CMK (cell line): Measurements from ENCODE around the gene CMSS1.

Source experiments
- DNase-seq: peaks from one replicate; pipeline ENCODE4 v3.0.0-alpha.2; 2010; ENCODE audit warnings: low read depth

The CMSS1 gene

GRCh38 chr3:99903869-99904268, 86.2 kb downstream of the CMSS1 start:
- no peak for DNase-seq

GRCh38 chr3:99907959-99908544, 90.4 kb downstream of the CMSS1 start:
- DNase-seq = no peak

GRCh38 chr3:99909714-99910495, 92.2 kb downstream of the CMSS1 start:
- DNase-seq = no peak

- DNase-seq = no peak
Observed at GRCh38 chr3:99910752-99911290, 93.2 kb downstream of the CMSS1 start.

GRCh38 chr3:99911433-99911832, 93.8 kb downstream of the CMSS1 start:
- DNase-seq = no peak

GRCh38 chr3:99915906-99916432, 98.3 kb downstream of the CMSS1 start:
- no peak for DNase-seq

- DNase-seq = no peak
Observed at GRCh38 chr3:99918715-99919114, 101.1 kb downstream of the CMSS1 start.

- no peak for DNase-seq
Observed at GRCh38 chr3:99919694-99920093, 102.0 kb downstream of the CMSS1 start.

- no peak for DNase-seq
Observed at GRCh38 chr3:99920481-99921376, 103.1 kb downstream of the CMSS1 start.

- DNase-seq = no peak
Observed at GRCh38 chr3:99921377-99921695, 103.7 kb downstream of the CMSS1 start.

- no peak for DNase-seq
Observed at GRCh38 chr3:99921986-99922385, 104.3 kb downstream of the CMSS1 start.

GRCh38 chr3:99923873-99924272, 106.2 kb downstream of the CMSS1 start:
- DNase-seq = no peak

GRCh38 chr3:99925584-99926230, 108.0 kb downstream of the CMSS1 start:
- no peak for DNase-seq

GRCh38 chr3:99927671-99928457, 110.2 kb downstream of the CMSS1 start:
- DNase-seq = no peak

- DNase-seq = no peak
Observed at GRCh38 chr3:99928771-99929744, 111.4 kb downstream of the CMSS1 start.

GRCh38 chr3:99929745-99930139, 112.1 kb downstream of the CMSS1 start:
- DNase-seq = no peak

- no peak for DNase-seq
Observed at GRCh38 chr3:99931059-99931458, 113.4 kb downstream of the CMSS1 start.

- DNase-seq = no peak
Observed at GRCh38 chr3:99933971-99934750, 116.5 kb downstream of the CMSS1 start.
